Measurements from ENCODE around the gene FAR2.

GRCh38 chr12:29278673-29279420, 129.8 kb downstream of the FAR2 start:
- TF ChIP-seq RAD21 (IDR thresholded peaks at IDR 0.05; ENCODE audit: low read depth) (no peak), EP300 (IDR thresholded peaks at IDR 0.05; ENCODE audit: borderline replicate concordance) (no peak)
